ENCODE results near the gene TNFRSF14. TPM values are rescaled to one million over a fixed set of nuclear protein-coding genes. Genes with fewer than 3 reads are reported as not detected.

The TNFRSF14 gene
- total and polyA plus RNA-seq, 7 experiments from 2014 or later: 52.5 to 253 (median 200) TPM

DNA sequence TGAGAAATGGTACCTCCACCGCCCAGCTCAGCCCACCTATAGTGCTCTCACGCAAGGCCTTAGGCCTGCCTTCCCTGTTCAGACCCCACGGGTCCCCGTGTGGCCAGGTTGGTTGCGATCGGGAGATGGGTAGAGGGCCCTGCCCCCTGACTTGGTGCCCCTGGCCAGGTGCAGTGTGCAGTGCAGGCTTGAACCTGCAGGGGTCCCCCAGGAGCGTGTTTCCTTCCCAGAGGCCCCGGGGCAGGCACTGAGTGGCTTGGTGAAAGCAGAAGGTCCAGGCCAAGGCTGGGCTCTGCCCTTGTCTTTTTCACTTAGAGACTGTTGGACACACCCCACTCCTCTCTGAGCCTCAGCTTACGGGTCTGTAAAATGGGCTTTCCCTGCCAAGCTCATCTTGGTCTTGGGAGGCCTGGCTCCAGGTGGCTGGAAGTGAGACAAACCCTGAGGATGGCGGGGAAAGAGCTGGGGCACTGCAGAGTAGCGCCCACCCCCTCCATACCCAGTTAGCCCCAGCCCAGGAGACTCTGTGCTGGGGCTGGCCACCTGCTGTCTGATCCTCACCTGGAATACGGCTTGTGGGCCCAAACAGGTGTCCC is 16.8 kb upstream of the TNFRSF14 start:
- H3K27ac Mint-ChIP-seq: no peak overlapping the region
- Histone ChIP-seq H3K27ac (ENCODE audit: low read depth, low read length) (no peak overlapping the region), H3K27me3 (ENCODE audit: control insufficient read depth in 2 of 2, insufficient read depth in 2 of 2, low read length in 2 of 2) (no peaks in the 10 kb centered on the region), H3K9me3 (ENCODE audit: control insufficient read depth in 2 of 3, low read length in 3 of 3) (no peaks in the 10 kb centered on the region), H3K4me1 (ENCODE audit: control insufficient read depth in 2 of 2, insufficient read depth in 2 of 2, low read length in 2 of 2) (peaks cover 0 to 15% of the 10 kb centered on the region in 2 donors), H3K36me3 (ENCODE audit: control insufficient read depth in 2 of 3, insufficient read depth in 3 of 3, low read length in 3 of 3) (no peaks in the 10 kb centered on the region), H3K4me3 (ENCODE audit: low read length) (no peak overlapping the region)
- H3K4me3 Mint-ChIP-seq: no peak overlapping the region
- H3K36me3 Mint-ChIP-seq: no peaks in the 10 kb centered on the region
- intact Hi-C loops (cut with micrococcal nuclease): no loop called here
- ChIA-PET POLR2A (interaction anchor here (0.9 to 11.7 kb wide), 3 partner anchors 9 to 148 kb away, joined by 4 to 294 read pairs (median 5); partner anchors contain the start of genes HES5, MORN1, PANK4 and RER1), CTCF (interaction anchor here (1.5 kb wide), 1 partner anchor 8 kb away, joined by 3 read pairs; no protein-coding TSS in a partner anchor)
- DNase-seq (no peak), ATAC-seq (peak; percentile 63)
- peaks cover 0 to 31% (median 0%) of the 10 kb centered on the region in 5 donors for H3K27me3 Mint-ChIP-seq
- H3K9me3 Mint-ChIP-seq: no peaks in the 10 kb centered on the region
- peaks cover 0 to 19% (median 6%) of the 10 kb centered on the region in 7 donors for H3K4me1 Mint-ChIP-seq

DNA sequence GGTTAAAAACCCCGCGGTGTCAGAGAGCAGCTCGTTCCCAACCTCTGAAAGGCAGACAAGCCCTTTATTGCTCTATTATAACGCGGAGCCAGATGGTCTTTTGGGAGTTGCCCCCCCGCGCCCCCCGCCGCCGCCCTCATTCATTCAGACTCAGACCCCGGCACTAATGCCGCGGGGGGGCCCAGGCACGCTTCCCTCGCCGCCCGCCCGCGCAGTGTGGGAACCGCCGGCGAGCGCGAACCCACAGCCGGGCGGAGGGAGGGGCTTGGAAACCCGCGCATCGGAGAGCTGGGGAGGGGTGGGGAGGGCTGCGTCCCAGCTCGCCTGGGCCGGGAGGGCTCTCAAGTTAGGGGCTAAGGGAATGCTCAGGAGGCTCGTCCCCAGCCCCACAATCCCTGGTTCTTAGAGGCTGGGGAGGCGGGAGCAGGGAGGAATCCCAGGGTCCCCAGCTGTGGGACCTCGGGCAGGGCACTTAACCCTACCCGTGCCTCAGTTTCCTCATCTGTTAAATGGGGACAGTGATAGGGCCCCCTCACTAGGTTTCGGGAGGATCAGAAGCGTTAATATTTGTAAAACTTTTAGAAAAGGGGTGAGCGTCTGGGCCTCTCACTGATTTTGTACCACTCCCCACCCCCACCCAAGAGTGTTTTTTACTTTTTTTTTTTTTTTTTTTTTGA is 15.2 kb upstream of the TNFRSF14 start:
- Mint-ChIP-seq H3K27ac (no peak overlapping the region), H3K9me3 (no peaks in the 10 kb centered on the region), H3K4me3 (peak overlapping the region in 3 of 10 donors; percentile 23 to 42 (median 41)), H3K4me1 (peaks cover 0 to 26% (median 6%) of the 10 kb centered on the region in 7 donors), H3K27me3 (peaks cover 0 to 25% (median 0%) of the 10 kb centered on the region in 5 donors), H3K36me3 (no peaks in the 10 kb centered on the region)
- CTCF ChIA-PET: interaction anchor here (1.1 kb wide), 1 partner anchor 17 kb away, joined by 3 read pairs; no protein-coding TSS in a partner anchor
- Histone ChIP-seq H3K4me1 (ENCODE audit: control insufficient read depth in 2 of 2, insufficient read depth in 2 of 2, low read length in 2 of 2) (peaks cover 0 to 24% of the 10 kb centered on the region in 2 donors), H3K36me3 (ENCODE audit: control insufficient read depth in 2 of 3, insufficient read depth in 3 of 3, low read length in 3 of 3) (no peaks in the 10 kb centered on the region), H3K27ac (ENCODE audit: low read depth, low read length) (no peak overlapping the region), H3K9me3 (ENCODE audit: control insufficient read depth in 2 of 3, low read length in 3 of 3) (no peaks in the 10 kb centered on the region), H3K27me3 (ENCODE audit: control insufficient read depth in 2 of 2, insufficient read depth in 2 of 2, low read length in 2 of 2) (no peaks in the 10 kb centered on the region), H3K4me3 (ENCODE audit: low read length) (no peak overlapping the region)
- DNase-seq (no peak), ATAC-seq (no peak)
- intact Hi-C loops (cut with micrococcal nuclease): no loop called here
- POLR2A ChIA-PET: interaction anchor here (1.1 to 11.7 kb wide), 2 partner anchors 11 to 149 kb away, joined by 5 to 294 read pairs; partner anchors contain the start of genes HES5, MORN1, PANK4 and RER1

DNA sequence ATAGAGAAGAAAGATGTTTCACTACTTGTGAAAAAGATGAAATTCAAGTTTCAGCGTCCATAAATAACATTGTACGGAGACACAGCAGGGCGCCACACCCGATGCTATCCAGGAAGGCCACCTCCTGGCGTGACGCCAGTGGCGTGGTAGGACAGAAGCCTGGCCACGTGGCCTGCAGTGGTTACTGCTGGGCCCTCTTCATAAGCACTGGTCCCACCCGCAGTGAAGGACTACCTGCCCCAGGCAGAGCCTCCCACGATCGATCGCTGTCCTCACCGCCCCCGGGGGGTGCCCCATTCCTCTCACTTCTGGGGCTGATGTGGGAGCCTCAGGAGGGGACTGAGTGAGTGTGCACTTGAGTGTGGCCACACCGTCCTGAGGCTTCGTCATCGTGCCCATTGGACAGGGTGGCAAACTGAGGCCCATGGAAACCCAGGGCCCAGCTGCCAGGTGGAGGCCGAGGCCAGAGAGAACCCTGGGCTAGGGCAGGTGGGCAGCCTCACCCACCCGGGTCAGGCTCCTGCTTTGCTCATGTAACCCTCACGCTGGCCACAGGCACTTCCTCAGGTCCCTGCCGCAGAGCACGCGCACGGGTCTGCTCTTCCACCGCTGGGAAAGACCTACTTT is 14.4 kb upstream of the TNFRSF14 start:
- no peak for ATAC-seq
- no peak for DNase-seq
- Histone ChIP-seq H3K9me3 (ENCODE audit: control insufficient read depth in 2 of 3, low read length in 3 of 3) (no peaks in the 10 kb centered on the region), H3K4me3 (ENCODE audit: low read length) (no peak overlapping the region), H3K36me3 (ENCODE audit: control insufficient read depth in 2 of 3, insufficient read depth in 3 of 3, low read length in 3 of 3) (no peaks in the 10 kb centered on the region), H3K27me3 (ENCODE audit: control insufficient read depth in 2 of 2, insufficient read depth in 2 of 2, low read length in 2 of 2) (no peaks in the 10 kb centered on the region), H3K27ac (ENCODE audit: low read depth, low read length) (no peak overlapping the region), H3K4me1 (ENCODE audit: control insufficient read depth in 2 of 2, insufficient read depth in 2 of 2, low read length in 2 of 2) (peaks cover 0 to 24% of the 10 kb centered on the region in 2 donors)
- Mint-ChIP-seq H3K27ac (no peak overlapping the region), H3K36me3 (no peaks in the 10 kb centered on the region), H3K27me3 (peaks cover 0 to 23% (median 0%) of the 10 kb centered on the region in 5 donors), H3K4me3 (peak overlapping the region in 6 of 10 donors; percentile 16 to 45 (median 33)), H3K4me1 (peaks cover 0 to 26% (median 6%) of the 10 kb centered on the region in 7 donors), H3K9me3 (no peaks in the 10 kb centered on the region)
- intact Hi-C loops (cut with micrococcal nuclease): no loop called here
- CTCF ChIA-PET: no interaction called here
- POLR2A ChIA-PET: interaction anchor here (1.1 to 11.7 kb wide), 2 partner anchors 12 to 150 kb away, joined by 5 to 294 read pairs; partner anchors contain the start of genes HES5, MORN1, PANK4 and RER1

DNA sequence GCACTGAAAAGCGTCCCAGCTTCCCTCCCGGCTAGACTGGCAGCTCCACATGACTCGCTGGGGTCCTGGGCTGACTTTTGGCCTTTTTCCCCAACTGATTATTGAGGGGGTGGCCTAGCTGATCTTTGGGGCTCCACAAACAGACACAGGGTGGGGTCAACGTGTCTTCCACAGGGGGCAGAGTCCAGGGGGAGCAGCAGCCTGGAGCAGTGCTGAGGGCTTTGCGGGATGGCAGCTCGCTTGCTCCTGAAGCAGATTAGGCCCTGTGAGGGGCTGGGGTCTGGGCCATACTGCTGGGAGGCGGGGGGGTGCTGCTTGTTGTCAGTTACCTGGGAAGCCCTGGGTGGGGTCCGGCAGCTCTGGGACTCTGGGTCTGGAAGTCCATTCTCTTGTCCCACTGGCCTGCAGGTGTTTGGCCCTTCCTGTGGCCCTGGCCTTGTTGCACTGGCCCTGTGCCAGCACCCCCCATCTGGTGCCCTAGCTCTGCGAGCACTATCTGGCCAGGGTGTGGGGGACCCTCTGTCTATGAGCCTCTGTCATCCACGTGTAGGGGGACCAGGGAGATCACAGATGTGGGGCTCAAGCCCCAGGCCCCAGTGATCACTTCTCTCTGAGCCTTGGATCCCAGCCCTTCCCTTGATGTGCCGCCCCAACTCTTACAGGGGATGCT is 13.8 kb upstream of the TNFRSF14 start:
- H3K9me3 Mint-ChIP-seq: no peaks in the 10 kb centered on the region
- no peak overlapping the region for H3K27ac ChIP-seq (ENCODE audit: low read depth, low read length)
- intact Hi-C loops (cut with micrococcal nuclease): no loop called here
- peak overlapping the region in 4 of 10 donors; percentile 11 to 59 (median 18) for H3K4me3 Mint-ChIP-seq
- H3K36me3 Mint-ChIP-seq: no peaks in the 10 kb centered on the region
- DNase-seq (no peak), ATAC-seq (no peak)
- H3K9me3 ChIP-seq (ENCODE audit: control insufficient read depth in 2 of 3, low read length in 3 of 3): no peaks in the 10 kb centered on the region
- CTCF ChIA-PET: no interaction called here
- POLR2A ChIA-PET: interaction anchor here (11.7 kb wide), 1 partner anchor 13 kb away, joined by 294 read pairs; the partner anchor contains the start of genes HES5 and PANK4
- H3K4me3 ChIP-seq (ENCODE audit: low read length): no peak overlapping the region
- no peak overlapping the region for H3K27ac Mint-ChIP-seq
- peaks cover 0 to 24% of the 10 kb centered on the region in 2 donors for H3K4me1 ChIP-seq (ENCODE audit: control insufficient read depth in 2 of 2, insufficient read depth in 2 of 2, low read length in 2 of 2)
- H3K27me3 Mint-ChIP-seq: peaks cover 0 to 23% (median 0%) of the 10 kb centered on the region in 5 donors
- peaks cover 0 to 26% (median 6%) of the 10 kb centered on the region in 7 donors for H3K4me1 Mint-ChIP-seq
- H3K36me3 ChIP-seq (ENCODE audit: control insufficient read depth in 2 of 3, insufficient read depth in 3 of 3, low read length in 3 of 3): no peaks in the 10 kb centered on the region
- no peaks in the 10 kb centered on the region for H3K27me3 ChIP-seq (ENCODE audit: control insufficient read depth in 2 of 2, insufficient read depth in 2 of 2, low read length in 2 of 2)

DNA sequence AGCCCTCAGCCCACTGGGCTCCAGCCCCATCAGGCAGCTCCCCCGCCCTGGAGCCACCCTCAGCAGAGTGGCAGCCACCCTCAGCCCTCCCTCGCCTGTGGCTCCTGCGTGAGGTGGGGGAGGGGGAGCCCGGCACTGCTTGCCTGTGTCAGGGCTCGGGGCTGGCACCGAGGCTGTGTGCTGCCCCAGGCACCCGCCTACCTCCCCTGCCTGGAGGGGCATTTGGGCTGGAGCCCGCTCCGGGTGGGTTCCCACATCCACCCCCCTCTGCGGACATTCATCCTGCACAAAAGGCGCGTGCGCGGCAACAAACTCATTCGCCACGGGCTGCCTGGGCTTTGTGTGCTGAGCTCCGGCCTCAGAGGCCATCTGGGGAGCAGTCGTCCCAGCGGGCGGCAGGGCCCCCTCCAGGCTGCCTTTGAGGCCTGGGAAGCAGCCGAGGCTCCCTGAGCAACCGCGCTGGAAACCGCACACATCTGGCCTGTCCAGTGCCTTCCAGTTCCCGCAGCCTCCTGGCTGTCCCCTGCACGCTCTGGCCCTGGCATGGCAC is 12.6 kb upstream of the TNFRSF14 start:
- Mint-ChIP-seq H3K27me3 (peaks cover 0 to 19% (median 0%) of the 10 kb centered on the region in 5 donors), H3K9me3 (no peaks in the 10 kb centered on the region), H3K36me3 (no peaks in the 10 kb centered on the region), H3K4me3 (peak overlapping the region in 1 of 10 donors; percentile 61), H3K27ac (no peak overlapping the region), H3K4me1 (peaks cover 0 to 30% (median 9%) of the 10 kb centered on the region in 7 donors)
- intact Hi-C loops (cut with micrococcal nuclease): no loop called here
- peaks cover 10 to 31% of the 10 kb centered on the region in 2 donors for H3K4me1 ChIP-seq (ENCODE audit: control insufficient read depth in 2 of 2, insufficient read depth in 2 of 2, low read length in 2 of 2)
- POLR2A ChIA-PET: interaction anchor here (1.2 to 11.7 kb wide), 5 partner anchors 14 to 131 kb away, joined by 3 to 294 read pairs (median 5); partner anchors contain the start of genes HES5, PANK4, PEX10 and PRXL2B
- peak in 7 of 9 donors; percentile 49 to 70 (median 63) for DNase-seq
- no peak overlapping the region for H3K27ac ChIP-seq (ENCODE audit: low read depth, low read length)
- ATAC-seq: no peak
- H3K36me3 ChIP-seq (ENCODE audit: control insufficient read depth in 2 of 3, insufficient read depth in 3 of 3, low read length in 3 of 3): no peaks in the 10 kb centered on the region
- H3K27me3 ChIP-seq (ENCODE audit: control insufficient read depth in 2 of 2, insufficient read depth in 2 of 2, low read length in 2 of 2): no peaks in the 10 kb centered on the region
- CTCF ChIA-PET: interaction anchor here (1.0 to 1.3 kb wide), 3 partner anchors 17 to 128 kb away, joined by 3 read pairs; partner anchors contain the start of gene PANK4
- no peaks in the 10 kb centered on the region for H3K9me3 ChIP-seq (ENCODE audit: control insufficient read depth in 2 of 3, low read length in 3 of 3)
- H3K4me3 ChIP-seq (ENCODE audit: low read length): no peak overlapping the region
